Ectodermal cell (in vitro differentiated cells): ENCODE data around the gene SPDYE2B.
"Not testable (repeated sequence)": the region's sequence is repeated elsewhere in the genome, so short reads cannot be mapped to it uniquely, and the experiment has no call there.

ENCODE experiments used
- H3K27ac ChIP-seq: 2 replicates; pipeline ENCODE4 v1.7.0; 2013; ENCODE audit warnings: mild to moderate bottlenecking, low read depth, low read length; ENCODE audit not compliant: insufficient read depth, poor library complexity, severe bottlenecking
- H3K27me3 ChIP-seq: 2 replicates; pipeline ENCODE4 v1.7.0; 2013; ENCODE audit warnings: mild to moderate bottlenecking, low read length; ENCODE audit not compliant: insufficient read depth, control insufficient read depth, poor library complexity, severe bottlenecking
- H3K36me3 ChIP-seq: one replicate; pipeline ENCODE4 v1.7.0; 2013; ENCODE audit warnings: low read length; ENCODE audit not compliant: control insufficient read depth, insufficient read depth
- H3K4me1 ChIP-seq: one replicate; pipeline ENCODE4 v1.7.0; 2013; ENCODE audit warnings: low read length; ENCODE audit not compliant: control insufficient read depth, insufficient read depth
- H3K4me3 ChIP-seq: 2 replicates; pipeline ENCODE4 v1.7.0; 2013; ENCODE audit warnings: low read depth, low read length, control low read depth; ENCODE audit not compliant: insufficient read depth
- H3K9me3 ChIP-seq: 2 replicates; pipeline ENCODE4 v1.7.0; 2013; ENCODE audit warnings: mild to moderate bottlenecking, low read length, moderate library complexity; ENCODE audit not compliant: control insufficient read depth
- WGBS, 2 experiments: methylation state at CpG; one replicate each; pipeline ENCODE4 v1.1.7; 2013; ENCODE audit warnings: missing lambda C conversion rate in 2 of 2; 5-methylcytosine and 5-hydroxymethylcytosine counted together

SPDYE2B gene

GRCh38 chr7:102643404-102643803 lies 6.7 kb upstream of the SPDYE2B start:
- H3K9me3 ChIP-seq = not testable (repeated sequence)
- WGBS, 2 experiments = no CpG with 5 or more reads among the region's 1 CpG

GRCh38 chr7:102647813-102648212 lies 2.3 kb upstream of the SPDYE2B start:
- H3K4me3 ChIP-seq, H3K36me3 ChIP-seq, H3K27me3 ChIP-seq, H3K9me3 ChIP-seq, H3K4me1 ChIP-seq, H3K27ac ChIP-seq: not testable (repeated sequence)
- WGBS, 2 experiments = 95 to 96% methylated on average over 5 of the region's 7 CpGs

More at GRCh38 chr7:102643404-102643803, 6.7 kb upstream of the SPDYE2B start:
- not testable (repeated sequence) for H3K27ac ChIP-seq, H3K36me3 ChIP-seq, H3K4me1 ChIP-seq, H3K27me3 ChIP-seq, H3K4me3 ChIP-seq

GRCh38 chr7:102664765-102665164 lies 14.6 kb downstream of the SPDYE2B start:
- not testable (repeated sequence) for H3K27me3 ChIP-seq, H3K4me1 ChIP-seq, H3K4me3 ChIP-seq, H3K27ac ChIP-seq, H3K36me3 ChIP-seq, H3K9me3 ChIP-seq
- 100% methylated on average over 2 of the region's 11 CpGs for WGBS, 2 experiments

GRCh38 chr7:102666850-102667249 lies 16.7 kb downstream of the SPDYE2B start:
- H3K27me3 ChIP-seq, H3K4me1 ChIP-seq, H3K4me3 ChIP-seq, H3K36me3 ChIP-seq, H3K9me3 ChIP-seq, H3K27ac ChIP-seq: not testable (repeated sequence)
- WGBS, 2 experiments = no CpG with 5 or more reads among the region's 16 CpGs

- not testable (repeated sequence) for H3K27me3 ChIP-seq, H3K4me1 ChIP-seq, H3K9me3 ChIP-seq, H3K36me3 ChIP-seq, H3K4me3 ChIP-seq, H3K27ac ChIP-seq
- no CpG with 5 or more reads among the region's 14 CpGs for WGBS, 2 experiments
Measured at GRCh38 chr7:102667523-102667922, 17.4 kb downstream of the SPDYE2B start.

- 0 to 2% methylated on average over 19 to 23 of the region's 63 CpGs for WGBS, 2 experiments
- not testable (repeated sequence) for H3K9me3 ChIP-seq, H3K36me3 ChIP-seq, H3K27me3 ChIP-seq, H3K4me1 ChIP-seq, H3K27ac ChIP-seq
- peak within 1 kb of the TSS; percentile 16 for H3K4me3 ChIP-seq
Measured at GRCh38 chr7:102671166-102671955, 21.2 kb downstream of the SPDYE2B start, which contains the start of gene POLR2J2. TSS of gene POLR2J2 (minus strand) at chr7:102671663. CDS start at chr7:102671601, 62 bp downstream.

- no CpG with 5 or more reads among the region's 9 CpGs for WGBS, 2 experiments
- H3K9me3 ChIP-seq, H3K36me3 ChIP-seq, H3K4me3 ChIP-seq, H3K27ac ChIP-seq, H3K4me1 ChIP-seq, H3K27me3 ChIP-seq: not testable (repeated sequence)
Measured at GRCh38 chr7:102671956-102672307, 21.8 kb downstream of the SPDYE2B start.

GRCh38 chr7:102673447-102674067 lies 23.4 kb downstream of the SPDYE2B start:
- not testable (repeated sequence) for H3K4me3 ChIP-seq, H3K27me3 ChIP-seq, H3K36me3 ChIP-seq, H3K4me1 ChIP-seq, H3K9me3 ChIP-seq, H3K27ac ChIP-seq
- no CpG with 5 or more reads among the region's 9 CpGs for WGBS, 2 experiments

- H3K9me3 ChIP-seq, H3K36me3 ChIP-seq, H3K4me1 ChIP-seq, H3K27me3 ChIP-seq, H3K4me3 ChIP-seq, H3K27ac ChIP-seq: not testable (repeated sequence)
- WGBS, 2 experiments = 94% methylated on average over 1 of the region's 2 CpGs
Measured at GRCh38 chr7:102675545-102675944, 25.4 kb downstream of the SPDYE2B start.

GRCh38 chr7:102680780-102681179 lies 30.7 kb downstream of the SPDYE2B start:
- no CpG with 5 or more reads among the region's 5 CpGs for WGBS, 2 experiments
- not testable (repeated sequence) for H3K27me3 ChIP-seq, H3K27ac ChIP-seq, H3K9me3 ChIP-seq, H3K36me3 ChIP-seq, H3K4me1 ChIP-seq, H3K4me3 ChIP-seq
